CD14-positive monocyte (primary cell): ENCODE data around the gene FBXW12. TPM values are rescaled to one million over a fixed set of nuclear protein-coding genes. Genes with fewer than 3 reads are reported as not detected.
"Not testable (repeated sequence)": the region's sequence is repeated elsewhere in the genome, so short reads cannot be mapped to it uniquely, and the experiment has no call there.

Experiments used
- DNase-seq, 3 donors: peaks; one replicate each; pipeline ENCODE4 v3.0.0-alpha.2; 2011 to 2022
- H2AFZ ChIP-seq: 2 replicates; pipeline ENCODE4 v1.6.0; 2012; ENCODE audit warnings: mild to moderate bottlenecking, low read depth, low read length, inconsistent platforms; ENCODE audit not compliant: insufficient read depth, poor library complexity, severe bottlenecking
- H3K27ac ChIP-seq, 2 donors: 1 replicate in 1 of 2; 2 replicates in 1 of 2; pipeline ENCODE4 v1.5.1; 2012 to 2013; ENCODE audit warnings: low read length in 2 of 2, control low read depth in 1 of 2, inconsistent platforms in 1 of 2, low read depth in 1 of 2, mild to moderate bottlenecking in 1 of 2
- H3K27me3 ChIP-seq, 2 donors: one replicate each; pipeline versions ENCODE4 v1.6.0 to v1.6.1; 2011 to 2013; ENCODE audit warnings: low read length in 2 of 2; ENCODE audit not compliant: control insufficient read depth in 2 of 2, insufficient read depth in 2 of 2
- H3K36me3 ChIP-seq, 2 donors: replicated peaks in 1 of 2; 1 replicate in 1 of 2; 2 replicates in 1 of 2; pipeline versions ENCODE4 v1.5.1 to v1.6.1; 2012 to 2013; ENCODE audit warnings: low read length in 2 of 2, control low read depth in 1 of 2, inconsistent platforms in 1 of 2, mild to moderate bottlenecking in 1 of 2; ENCODE audit not compliant: insufficient read depth in 2 of 2, control insufficient read depth in 1 of 2
- H3K4me1 ChIP-seq, 2 donors: 1 replicate in 1 of 2; 2 replicates in 1 of 2; pipeline versions ENCODE4 v1.5.1 to v1.6.1; 2012 to 2013; ENCODE audit warnings: low read length in 2 of 2, control low read depth in 1 of 2, inconsistent platforms in 1 of 2, mild to moderate bottlenecking in 1 of 2, moderate library complexity in 1 of 2; ENCODE audit not compliant: insufficient read depth in 2 of 2, control insufficient read depth in 1 of 2
- H3K4me2 ChIP-seq: replicated peaks from 2 replicates; pipeline ENCODE3; 2012; ENCODE audit warnings: low read length, moderate library complexity, mild to moderate bottlenecking; ENCODE audit not compliant: poor library complexity, severe bottlenecking; ENCODE audit errors: extremely low read depth
- H3K4me3 ChIP-seq, 3 experiments: fragments of 200-600 bp in 1 of 3; sonication (generic) in 1 of 3; replicated peaks in 1 of 3; 1 replicate in 2 of 3; 2 replicates in 1 of 3; pipeline ENCODE4 v1.5.1; 2011 to 2013; ENCODE audit warnings: low read length in 3 of 3, mild to moderate bottlenecking in 3 of 3, control low read depth in 2 of 3, low read depth in 2 of 3, inconsistent platforms in 1 of 3, moderate library complexity in 1 of 3
- H3K79me2 ChIP-seq: 2 replicates; pipeline ENCODE4 v1.6.0; 2012; ENCODE audit warnings: mild to moderate bottlenecking, control low read depth, inconsistent platforms, low read length, moderate library complexity; ENCODE audit not compliant: insufficient read depth
- H3K9ac ChIP-seq: 2 replicates; pipeline ENCODE4 v1.6.0; 2017; ENCODE audit warnings: low read length, mild to moderate bottlenecking; ENCODE audit not compliant: insufficient read depth, poor library complexity, severe bottlenecking
- H3K9me3 ChIP-seq, 2 donors: replicated peaks in 1 of 2; 1 replicate in 1 of 2; 2 replicates in 1 of 2; pipeline versions ENCODE4 v1.5.1 to v1.6.1; 2012 to 2013; ENCODE audit warnings: low read length in 2 of 2, control low read depth in 1 of 2; ENCODE audit not compliant: control insufficient read depth in 1 of 2, insufficient read depth in 1 of 2
- H4K20me1 ChIP-seq: 2 replicates; pipeline ENCODE4 v1.6.0; 2012; ENCODE audit warnings: mild to moderate bottlenecking, low read length, control low read depth, moderate library complexity; ENCODE audit not compliant: insufficient read depth
- H3K27ac Mint-ChIP-seq, 7 donors: one replicate each; pipeline ENCODE4 v1.8.0; 2020; ENCODE audit warnings: mild to moderate bottlenecking in 7 of 7, mixed read lengths in 7 of 7, moderate library complexity in 6 of 7, inconsistent platforms in 2 of 7
- H3K27me3 Mint-ChIP-seq, 3 donors: one replicate each; pipeline ENCODE4 v1.8.0; 2021 to 2022; ENCODE audit warnings: low read depth in 3 of 3, mild to moderate bottlenecking in 3 of 3, mixed read lengths in 3 of 3, moderate library complexity in 3 of 3, inconsistent platforms in 1 of 3
- H3K36me3 Mint-ChIP-seq, 2 donors: one replicate each; pipeline ENCODE4 v1.8.0; 2020; ENCODE audit warnings: mixed read lengths in 2 of 2, inconsistent platforms in 1 of 2, mild to moderate bottlenecking in 1 of 2
- H3K4me1 Mint-ChIP-seq: one replicate; pipeline ENCODE4 v1.8.0; 2020; ENCODE audit warnings: mild to moderate bottlenecking, mixed read lengths
- H3K4me3 Mint-ChIP-seq, 2 donors: one replicate each; pipeline ENCODE4 v1.8.0; 2020; ENCODE audit warnings: mild to moderate bottlenecking in 2 of 2, mixed read lengths in 2 of 2, moderate library complexity in 1 of 2
- H3K9me3 Mint-ChIP-seq, 7 donors: one replicate each; pipeline ENCODE4 v1.8.0; 2020 to 2022; ENCODE audit warnings: mixed read lengths in 7 of 7, mild to moderate bottlenecking in 6 of 7, moderate library complexity in 6 of 7, inconsistent platforms in 2 of 7
- WGBS: methylation state at CpG from one replicate; pipeline ENCODE4 v1.1.5; 2013; ENCODE audit warnings: missing lambda C conversion rate; ENCODE audit not compliant: insufficient coverage; 5-methylcytosine and 5-hydroxymethylcytosine counted together
- intact Hi-C, 2 donors: fragments of 100-400 bp; cut with micrococcal nuclease; formaldehyde crosslinking; loops; one replicate each; pipeline versions ENCODE4 v1.15.0 to v1.15.1; 2023
- polyA minus RNA-seq: library from RNA; depleted of rRNA, polyadenylated mRNA; stranded (reverse); fragments of >200 nt; gene quantifications from 2 replicates; pipeline ENCODE4 v1.2.3, GENCODE V29; 2012
- polyA plus RNA-seq, 3 donors: library from polyadenylated mRNA; depleted of rRNA in 1 of 3; unstranded in 2 of 3; stranded (reverse) in 1 of 3; fragments of 300-500 nt in 2 of 3; fragments of >200 nt in 1 of 3; fragmentation: Illumina TruSeq in 2 of 3; gene quantifications; 1 replicate in 2 of 3; 2 replicates in 1 of 3; pipeline ENCODE4 v1.2.3, GENCODE V29; 2012 to 2021
- total RNA-seq, 12 experiments: library from RNA in 1 of 12; stranded (reverse) in 1 of 12; fragments of 120-200 nt in 1 of 12; gene quantifications; one replicate each; pipeline ENCODE4 v1.2.4 and lab custom pipeline; 2013 to 2026; ENCODE audit warnings: mixed read lengths in 6 of 12, inconsistent platforms in 1 of 12
- TF ChIP-seq, protein P1 (sequence below): fragments of 200-600 bp; IDR thresholded peaks from one replicate; pipeline ENCODE4 v1.8.0; 2022; ENCODE audit warnings: antibody characterized with exemption, mild to moderate bottlenecking

Gene FBXW12, protein sequence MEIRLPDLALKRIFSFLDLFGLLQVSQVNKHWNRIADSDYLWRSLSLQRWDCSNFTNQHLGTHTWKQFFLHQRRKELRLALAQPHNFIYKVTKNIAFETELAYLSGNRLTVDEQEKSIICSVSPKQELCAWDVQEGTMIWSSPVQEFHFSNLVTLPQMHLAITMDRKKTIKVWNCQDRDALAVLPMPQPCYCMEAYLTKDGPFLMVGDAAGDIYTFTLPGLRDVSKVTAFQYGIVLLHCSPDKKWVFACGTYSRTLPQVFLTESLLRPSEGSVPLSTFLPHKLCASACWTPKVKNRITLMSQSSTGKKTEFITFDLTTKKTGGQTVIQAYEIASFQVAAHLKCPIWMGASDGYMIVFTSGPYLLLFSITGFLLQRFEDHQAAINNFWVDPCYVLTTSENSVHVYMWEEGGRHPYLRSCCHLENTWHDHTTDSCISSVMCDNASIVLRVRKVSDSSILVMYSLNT
- total RNA-seq (2013) = not detected
- polyA plus RNA-seq (not detected), polyA minus RNA-seq (not detected in 2 replicates), total RNA-seq (lab: John Stamatoyannopoulos, UW) (0 to 1.8 (median 0) reads per million in 11 experiments)

GRCh38 chr3:48371651-48372376 lies at the start of gene FBXW12:
TSS of gene FBXW12 (plus strand) at chr3:48372219. CDS start at chr3:48372768, 549 bp downstream.
- Mint-ChIP-seq H3K36me3 (no peaks in the 10 kb centered on the region), H3K4me3 (no peak within 1 kb of the TSS), H3K9me3 (peaks cover 0 to 2% (median 0%) of the 10 kb centered on the region in 7 donors), H3K27ac (no peak within 1 kb of the TSS), H3K4me1 (peaks cover 17% of the 10 kb centered on the region), H3K27me3 (peaks cover 0 to 3% (median 0%) of the 10 kb centered on the region in 3 donors)
- intact Hi-C loops = no loop called here
- no peak within 1 kb of the TSS for H3K9ac ChIP-seq
- H4K20me1 ChIP-seq = no peaks in the 10 kb centered on the region
- no peak within 1 kb of the TSS for H2AFZ ChIP-seq
- peaks cover under 1 to 2% of the 10 kb centered on the region in 2 donors for H3K4me1 ChIP-seq
- DNase-seq = no peak
- H3K79me2 ChIP-seq = no peaks in the 10 kb centered on the region
- H3K9me3 ChIP-seq = no peaks in the 10 kb centered on the region
- H3K4me3 ChIP-seq = no peak within 1 kb of the TSS
- no peaks in the 10 kb centered on the region for H3K27me3 ChIP-seq
- TF ChIP-seq, protein P1, sequence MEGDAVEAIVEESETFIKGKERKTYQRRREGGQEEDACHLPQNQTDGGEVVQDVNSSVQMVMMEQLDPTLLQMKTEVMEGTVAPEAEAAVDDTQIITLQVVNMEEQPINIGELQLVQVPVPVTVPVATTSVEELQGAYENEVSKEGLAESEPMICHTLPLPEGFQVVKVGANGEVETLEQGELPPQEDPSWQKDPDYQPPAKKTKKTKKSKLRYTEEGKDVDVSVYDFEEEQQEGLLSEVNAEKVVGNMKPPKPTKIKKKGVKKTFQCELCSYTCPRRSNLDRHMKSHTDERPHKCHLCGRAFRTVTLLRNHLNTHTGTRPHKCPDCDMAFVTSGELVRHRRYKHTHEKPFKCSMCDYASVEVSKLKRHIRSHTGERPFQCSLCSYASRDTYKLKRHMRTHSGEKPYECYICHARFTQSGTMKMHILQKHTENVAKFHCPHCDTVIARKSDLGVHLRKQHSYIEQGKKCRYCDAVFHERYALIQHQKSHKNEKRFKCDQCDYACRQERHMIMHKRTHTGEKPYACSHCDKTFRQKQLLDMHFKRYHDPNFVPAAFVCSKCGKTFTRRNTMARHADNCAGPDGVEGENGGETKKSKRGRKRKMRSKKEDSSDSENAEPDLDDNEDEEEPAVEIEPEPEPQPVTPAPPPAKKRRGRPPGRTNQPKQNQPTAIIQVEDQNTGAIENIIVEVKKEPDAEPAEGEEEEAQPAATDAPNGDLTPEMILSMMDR = no peak
- WGBS = 100% methylated on average over 5 of the region's 11 CpGs
- H3K36me3 ChIP-seq = no peaks in the 10 kb centered on the region
- no peak within 1 kb of the TSS for H3K4me2 ChIP-seq
- no peak within 1 kb of the TSS for H3K27ac ChIP-seq

DNA sequence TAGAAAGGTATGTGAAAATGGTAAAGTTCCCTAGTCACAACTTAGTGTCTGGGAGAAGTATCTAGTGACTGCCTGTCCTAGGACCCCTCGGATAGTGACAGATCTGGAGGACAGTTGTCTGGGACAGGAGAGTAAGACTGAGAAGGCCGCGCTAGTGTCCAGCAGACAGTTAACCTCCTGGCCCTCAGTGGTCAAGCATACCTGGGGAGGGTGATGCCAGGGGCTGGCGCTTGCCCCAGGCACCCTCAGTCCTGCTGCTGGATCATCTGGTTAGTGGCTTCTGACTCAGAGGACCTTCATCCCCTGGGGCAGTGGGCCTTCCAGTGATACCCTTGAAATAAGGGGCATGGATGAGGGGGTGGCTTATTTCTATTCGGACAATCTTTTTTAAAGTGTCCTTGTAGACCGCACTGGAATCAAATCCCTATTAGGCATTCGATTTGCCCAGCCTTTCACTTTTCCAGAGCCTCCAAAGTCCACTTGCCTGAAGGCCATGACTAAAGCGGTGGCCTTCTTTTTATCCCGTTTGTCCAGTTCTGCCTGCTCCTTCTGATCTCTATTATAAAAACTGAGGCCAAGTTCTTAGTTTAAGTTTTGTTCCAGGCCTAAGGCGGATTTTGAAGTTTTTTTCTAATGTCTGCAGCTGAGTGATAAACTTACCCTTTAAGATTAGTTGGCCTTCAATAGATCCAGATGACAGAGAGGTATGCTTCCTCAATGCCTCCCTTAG lies 40.1 kb upstream of the FBXW12 start:
- H3K4me2 ChIP-seq, H3K4me3 ChIP-seq, H3K9ac ChIP-seq, H3K27me3 ChIP-seq, H3K27ac Mint-ChIP-seq, H3K27ac ChIP-seq, H2AFZ ChIP-seq, H4K20me1 ChIP-seq, H3K9me3 Mint-ChIP-seq, H3K79me2 ChIP-seq, H3K36me3 ChIP-seq, H3K4me3 Mint-ChIP-seq, intact Hi-C loops, H3K9me3 ChIP-seq, DNase-seq, H3K36me3 Mint-ChIP-seq, H3K27me3 Mint-ChIP-seq: not testable (repeated sequence)
- 100% methylated on average over 6 of the region's 10 CpGs for WGBS
- H3K4me1 ChIP-seq = peaks cover 38 to 45% of the 10 kb centered on the region in 2 donors
- H3K4me1 Mint-ChIP-seq = peaks cover 45% of the 10 kb centered on the region

- H3K27me3 ChIP-seq, intact Hi-C loops, H3K36me3 Mint-ChIP-seq, H3K79me2 ChIP-seq, H3K36me3 ChIP-seq, H3K9me3 Mint-ChIP-seq, H3K9me3 ChIP-seq, H4K20me1 ChIP-seq, H3K27me3 Mint-ChIP-seq: not testable (repeated sequence)
- Histone ChIP-seq H2AFZ (peak within 1 kb of the TSS; percentile 68), H3K9ac (peak within 1 kb of the TSS; percentile 25), H3K4me3 (peak within 1 kb of the TSS in 2 of 3 experiments; percentile 10 to 68), H3K27ac (peak within 1 kb of the TSS in 1 of 2 donors; percentile 64), H3K4me2 (peak within 1 kb of the TSS; percentile 46), H3K4me1 (peaks cover 40 to 58% of the 10 kb centered on the region in 2 donors)
- peak within 1 kb of the TSS in 6 of 7 donors; percentile 58 to 86 (median 72) for H3K27ac Mint-ChIP-seq
- peak within 1 kb of the TSS; percentile 62 to 83 for H3K4me3 Mint-ChIP-seq
- WGBS = 33% methylated on average over 5 of the region's 15 CpGs
- H3K4me1 Mint-ChIP-seq = peaks cover 62% of the 10 kb centered on the region
- DNase-seq = peak in 1 of 3 donors; percentile 23
Observed at GRCh38 chr3:48333346-48334245, 38.4 kb upstream of the FBXW12 start, which contains the start of gene SPINK8. TSS of gene SPINK8 (minus strand) at chr3:48333661. CDS start at chr3:48328341, 5,320 bp downstream.
